ENCODE data around the gene SLC49A4.

DNA sequence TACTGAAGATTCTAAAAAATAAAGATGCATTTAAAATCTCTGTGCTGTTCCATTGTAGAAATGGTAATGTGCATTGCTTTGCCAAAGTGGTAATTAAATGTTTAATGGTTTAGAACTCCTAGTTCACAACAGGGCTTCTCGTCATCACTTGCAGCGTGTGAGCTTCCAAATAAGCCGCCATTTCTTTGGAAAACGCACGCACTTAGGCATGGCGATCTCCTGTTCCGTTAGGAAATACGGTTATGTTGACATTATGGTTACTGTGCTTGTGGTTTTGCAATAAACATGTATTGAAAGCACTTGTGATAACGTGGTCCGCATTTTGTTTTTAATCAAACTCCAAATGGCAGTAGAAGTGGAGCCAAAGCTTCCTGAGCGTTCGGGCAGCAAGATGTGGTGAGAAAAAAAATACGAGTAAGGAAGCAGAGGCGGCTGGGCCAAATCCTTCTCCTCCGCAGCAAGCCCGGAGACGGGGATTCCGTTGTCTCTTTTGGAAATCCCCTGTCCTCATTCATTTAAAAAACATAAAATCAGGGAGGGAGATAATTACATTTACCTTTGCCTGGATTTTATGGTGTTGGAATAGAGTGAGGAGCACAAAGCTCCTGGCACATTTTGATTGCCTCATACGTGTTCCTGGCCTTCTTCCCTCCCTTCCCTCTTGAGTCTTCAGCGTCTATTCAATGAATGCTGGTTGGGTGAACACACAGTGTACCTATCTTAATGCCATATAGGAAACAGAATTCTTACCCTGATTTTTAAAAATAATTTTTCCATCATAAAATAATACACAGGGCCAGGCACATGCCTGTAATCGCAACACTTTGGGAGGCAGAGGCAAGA lies 97.5 kb downstream of the SLC49A4 start:
- TF ChIP-seq POLR2A (IDR thresholded peaks at IDR 0.05) = no peak
- TF ChIP-seq, protein P1, sequence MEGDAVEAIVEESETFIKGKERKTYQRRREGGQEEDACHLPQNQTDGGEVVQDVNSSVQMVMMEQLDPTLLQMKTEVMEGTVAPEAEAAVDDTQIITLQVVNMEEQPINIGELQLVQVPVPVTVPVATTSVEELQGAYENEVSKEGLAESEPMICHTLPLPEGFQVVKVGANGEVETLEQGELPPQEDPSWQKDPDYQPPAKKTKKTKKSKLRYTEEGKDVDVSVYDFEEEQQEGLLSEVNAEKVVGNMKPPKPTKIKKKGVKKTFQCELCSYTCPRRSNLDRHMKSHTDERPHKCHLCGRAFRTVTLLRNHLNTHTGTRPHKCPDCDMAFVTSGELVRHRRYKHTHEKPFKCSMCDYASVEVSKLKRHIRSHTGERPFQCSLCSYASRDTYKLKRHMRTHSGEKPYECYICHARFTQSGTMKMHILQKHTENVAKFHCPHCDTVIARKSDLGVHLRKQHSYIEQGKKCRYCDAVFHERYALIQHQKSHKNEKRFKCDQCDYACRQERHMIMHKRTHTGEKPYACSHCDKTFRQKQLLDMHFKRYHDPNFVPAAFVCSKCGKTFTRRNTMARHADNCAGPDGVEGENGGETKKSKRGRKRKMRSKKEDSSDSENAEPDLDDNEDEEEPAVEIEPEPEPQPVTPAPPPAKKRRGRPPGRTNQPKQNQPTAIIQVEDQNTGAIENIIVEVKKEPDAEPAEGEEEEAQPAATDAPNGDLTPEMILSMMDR (IDR thresholded peaks at IDR 0.05) = no peak

Measured in gastroesophageal sphincter (tissue), 3 donors.